SK-N-SH (cell line): ENCODE measurements around the gene PLA2G5. TPM values are rescaled to one million over a fixed set of nuclear protein-coding genes. Genes with fewer than 3 reads are reported as not detected.
"Not testable (repeated sequence)": the region's sequence is repeated elsewhere in the genome, so short reads cannot be mapped to it uniquely, and the experiment has no call there.

Experiments used
- CTCF ChIA-PET: fragments of 300-600, 350-600 bp; formaldehyde crosslinking; extraction: SDS; loops from one replicate; lab custom pipeline; 2021; lab: Yijun Ruan, JAX
- POLR2A ChIA-PET: fragments of 350-600 bp; sonication (Branson Sonifier 250); formaldehyde crosslinking; extraction: SDS; loops from one replicate; lab custom pipeline; 2020; ENCODE audit warnings: antibody characterized with exemption, inconsistent platforms; lab: Yijun Ruan, JAX
- DNase-seq: peaks from one replicate; pipeline ENCODE4 v3.0.0; 2012
- H2AFZ ChIP-seq: fragments of 200-600 bp; sonication (generic); 2 replicates; pipeline ENCODE4 v1.8.1; 2016; ENCODE audit warnings: antibody characterized with exemption, mild to moderate bottlenecking, low read depth
- H3F3A ChIP-seq: fragments of 200-600 bp; sonication (generic); replicated peaks from 2 replicates; pipeline ENCODE3; 2016; ENCODE audit warnings: antibody characterized with exemption, mild to moderate bottlenecking; ENCODE audit not compliant: insufficient read depth
- H3K27ac ChIP-seq, 2 experiments: fragments of 200-500 bp in 1 of 2; fragments of 200-600 bp in 1 of 2; sonication (Bioruptor generic) in 1 of 2; sonication (generic), shearing (Covaris generic) in 1 of 2; 2 replicates each; pipeline versions ENCODE4 v1.5.1 to v1.6.1; 2014 to 2016; ENCODE audit warnings: low read depth in 2 of 2, inconsistent platforms in 1 of 2, low read length in 1 of 2, mild to moderate bottlenecking in 1 of 2, mixed read lengths in 1 of 2
- H3K27me3 ChIP-seq: fragments of 200-600 bp; sonication (generic), shearing (Covaris generic); 2 replicates; pipeline ENCODE4 v1.6.1; 2016; ENCODE audit warnings: mixed run types; ENCODE audit not compliant: insufficient read depth
- H3K36me3 ChIP-seq, 2 experiments: fragments of 200-500 bp in 1 of 2; fragments of 200-600 bp in 1 of 2; sonication (Bioruptor generic) in 1 of 2; sonication (generic) in 1 of 2; replicated peaks in 1 of 2; 2 replicates each; pipeline versions ENCODE3 to v1.5.1; 2014 to 2016; ENCODE audit warnings: low read length in 1 of 2, mild to moderate bottlenecking in 1 of 2; ENCODE audit not compliant: insufficient read depth in 2 of 2, control insufficient read depth in 1 of 2
- H3K4me1 ChIP-seq, 2 experiments: fragments of 200-500 bp in 1 of 2; fragments of 200-600 bp in 1 of 2; sonication (Bioruptor generic) in 1 of 2; sonication (generic), shearing (Covaris generic) in 1 of 2; 2 replicates each; pipeline versions ENCODE4 v1.5.1 to v1.6.1; 2014 to 2016; ENCODE audit warnings: low read depth in 1 of 2, low read length in 1 of 2, mixed run types in 1 of 2; ENCODE audit not compliant: insufficient read depth in 2 of 2, control insufficient read depth in 1 of 2
- H3K4me2 ChIP-seq: fragments of 200-600 bp; sonication (generic), shearing (Covaris generic); 2 replicates; pipeline ENCODE4 v1.6.1; 2017; ENCODE audit warnings: mixed run types
- H3K4me3 ChIP-seq, 2 experiments: fragments of 200-500 bp in 1 of 2; fragments of 200-600 bp in 1 of 2; sonication (Bioruptor generic) in 1 of 2; sonication (generic), shearing (Covaris generic) in 1 of 2; 2 replicates each; pipeline versions ENCODE4 v1.5.1 to v1.8.1; 2014 to 2016; ENCODE audit warnings: low read depth in 2 of 2, inconsistent platforms in 1 of 2, low read length in 1 of 2, mild to moderate bottlenecking in 1 of 2, mixed read lengths in 1 of 2, moderate library complexity in 1 of 2
- H3K79me2 ChIP-seq: fragments of 200-600 bp; sonication (generic); 2 replicates; pipeline ENCODE4 v1.8.1; 2017; ENCODE audit warnings: mild to moderate bottlenecking; ENCODE audit not compliant: insufficient read depth
- H3K9ac ChIP-seq: fragments of 200-600 bp; sonication (generic); 2 replicates; pipeline ENCODE4 v1.6.1; 2017; ENCODE audit warnings: mixed run types
- H3K9me2 ChIP-seq: fragments of 200-600 bp; sonication (generic); 2 replicates; pipeline ENCODE4 v1.6.1; 2017; ENCODE audit warnings: mixed run types
- H3K9me3 ChIP-seq: fragments of 200-600 bp; sonication (generic); 2 replicates; pipeline ENCODE4 v1.6.1; 2017; ENCODE audit warnings: mixed run types, mild to moderate bottlenecking, moderate library complexity
- H4K20me1 ChIP-seq: fragments of 200-600 bp; sonication (generic); 2 replicates; pipeline ENCODE4 v1.6.1; 2017; ENCODE audit warnings: mild to moderate bottlenecking, mixed run types; ENCODE audit not compliant: insufficient read depth
- EP300 ChIP-seq, 2 experiments: IDR thresholded peaks; 2 replicates each; pipeline versions ENCODE4 v1.4.0 to v1.6.1; 2012; ENCODE audit warnings: borderline replicate concordance in 1 of 2, low read depth in 1 of 2, low read length in 1 of 2
- FOXM1 ChIP-seq: IDR thresholded peaks from 2 replicates; pipeline ENCODE4 v1.4.0; 2012; ENCODE audit warnings: low read depth, mild to moderate bottlenecking
- GABPA ChIP-seq: IDR thresholded peaks from 2 replicates; pipeline ENCODE4 v1.4.0; 2012; ENCODE audit warnings: low read depth, mild to moderate bottlenecking
- GATA2 ChIP-seq: sonication (generic); formaldehyde crosslinking; IDR thresholded peaks from 2 replicates; pipeline ENCODE4 v1.5.0; 2020; ENCODE audit warnings: mild to moderate bottlenecking, missing genetic modification reagents
- RAD21 ChIP-seq: IDR thresholded peaks from 2 replicates; pipeline ENCODE4 v1.6.1; 2012; ENCODE audit warnings: mild to moderate bottlenecking, low read length
- REST ChIP-seq: IDR thresholded peaks from 2 replicates; pipeline ENCODE4 v1.6.1; 2012; ENCODE audit warnings: mild to moderate bottlenecking, low read depth, low read length, moderate library complexity
- SIN3A ChIP-seq: IDR thresholded peaks from 2 replicates; pipeline ENCODE4 v1.6.1; 2012; ENCODE audit warnings: low read depth, mild to moderate bottlenecking, low read length, moderate library complexity, borderline replicate concordance
- SMC3 ChIP-seq: IDR thresholded peaks from 2 replicates; pipeline ENCODE4 v1.6.1; 2012; ENCODE audit warnings: low read depth, low read length, improper control_type of control experiment
- TCF12 ChIP-seq: IDR thresholded peaks from 2 replicates; pipeline ENCODE4 v1.4.0; 2012
- USF1 ChIP-seq: IDR thresholded peaks from 2 replicates; pipeline ENCODE4 v1.4.0; 2012; ENCODE audit warnings: low read depth, borderline replicate concordance
- WGBS: methylation state at CpG from one replicate; pipeline ENCODE4 v1.1.6; 2017; ENCODE audit warnings: low lambda C conversion rate; 5-methylcytosine and 5-hydroxymethylcytosine counted together
- polyA plus RNA-seq, 3 experiments: library from polyadenylated mRNA; depleted of rRNA; stranded (reverse); fragments of >200 nt; gene quantifications; 2 replicates each; pipeline ENCODE4 v1.2.3, GENCODE V29; 2012

PLA2G5 gene
- polyA plus RNA-seq, 1 of the 3 experiments (the other 2 are of a cell fraction): not detected

GRCh38 chr1:20028726-20029125 is 41.3 kb upstream of the PLA2G5 start (continued):
- no peak for TF ChIP-seq EP300 (IDR thresholded peaks at IDR 0.05; ENCODE audit: borderline replicate concordance in 1 of 2, low read depth in 1 of 2, low read length in 1 of 2)
- no peak for TF ChIP-seq SIN3A
- TF ChIP-seq RAD21: no peak
- no peak for TF ChIP-seq REST
- TF ChIP-seq, all 33 proteins: peak for 0

GRCh38 chr1:20029178-20029912 is 40.6 kb upstream of the PLA2G5 start:
- H3K36me3 ChIP-seq: no peaks in the 10 kb centered on the region
- DNase-seq: no peak
- H3K27me3 ChIP-seq: peaks cover 7% of the 10 kb centered on the region; the same call in 1 of the 2 replicates
- ChIA-PET POLR2A (no interaction called here), CTCF (no interaction called here)
- H3K9me2 ChIP-seq: no peaks in the 10 kb centered on the region
- no peak overlapping the region for H3K27ac ChIP-seq
- no peak overlapping the region for H2AFZ ChIP-seq
- no peaks in the 10 kb centered on the region for H3F3A ChIP-seq
- H3K9ac ChIP-seq: no peak overlapping the region
- 45% methylated on average over 19 of the region's 20 CpGs for WGBS
- TF ChIP-seq FOXM1 (no peak), USF1 (no peak), SMC3 (no peak), TCF12 (no peak), GABPA (no peak), GATA2 (CRISPR knock-in tag) (no peak)
- TF ChIP-seq, all 33 proteins: peak for 0
- Histone ChIP-seq H3K4me1 (no peaks in the 10 kb centered on the region), H3K9me3 (no peaks in the 10 kb centered on the region), H3K4me2 (no peak overlapping the region), H3K4me3 (no peak overlapping the region), H3K79me2 (no peaks in the 10 kb centered on the region), H4K20me1 (no peaks in the 10 kb centered on the region)

DNA sequence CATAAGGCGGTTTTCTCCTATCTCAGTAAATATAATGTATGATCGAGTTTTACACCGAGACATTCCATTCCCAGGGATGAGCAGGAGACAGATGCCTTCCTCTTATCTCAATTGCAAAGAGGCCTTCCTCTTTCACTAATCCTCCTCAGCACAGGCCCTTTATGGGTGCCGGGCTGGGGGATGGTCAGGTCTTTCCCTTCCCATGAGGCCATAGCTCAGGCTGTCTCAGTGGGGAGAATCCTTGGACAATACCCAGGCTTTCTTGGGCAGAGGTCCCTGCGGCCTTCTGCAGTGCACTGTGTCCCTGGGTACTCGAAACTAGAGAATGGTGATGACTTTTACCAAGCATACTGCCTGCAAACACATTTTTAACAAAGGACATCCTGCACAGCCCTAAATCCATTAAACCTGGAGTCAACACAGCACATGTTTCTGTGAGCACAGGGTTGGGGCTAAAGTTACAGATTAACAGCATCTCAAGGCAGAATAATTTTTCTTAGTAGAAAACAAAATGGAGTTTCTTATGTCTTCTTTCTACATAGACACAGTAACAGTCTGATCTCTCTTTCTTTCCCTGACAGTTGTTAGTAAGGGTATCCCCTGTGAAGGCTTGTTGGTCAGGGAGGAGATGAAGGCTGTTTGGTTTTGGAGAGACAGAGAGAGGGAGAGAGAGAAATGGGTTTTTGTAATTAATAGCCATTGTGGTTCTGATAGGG is 39.4 kb upstream of the PLA2G5 start:
- H3K4me2 ChIP-seq, H3K4me1 ChIP-seq, H3K36me3 ChIP-seq, H4K20me1 ChIP-seq, H3K27ac ChIP-seq, H3K9me3 ChIP-seq, H2AFZ ChIP-seq, POLR2A ChIA-PET, H3K9ac ChIP-seq, H3F3A ChIP-seq, H3K4me3 ChIP-seq, H3K79me2 ChIP-seq, CTCF ChIA-PET, H3K27me3 ChIP-seq, H3K9me2 ChIP-seq, DNase-seq: not testable (repeated sequence)
- WGBS: 39% methylated on average over 5 of the region's 6 CpGs
